Upper lobe of right lung (tissue), 1 donor: Measurements from ENCODE around the gene PSME1. TPM values are rescaled to one million over a fixed set of nuclear protein-coding genes. Genes with fewer than 3 reads are reported as not detected.

Experiments used
- ATAC-seq: fragments of 200-7000 bp; cut with Tn5 transposase; one replicate; pipeline ENCODE4 v1.9.1; 2020; ENCODE audit warnings: mild to moderate bottlenecking, moderate library complexity
- DNase-seq: peaks from one replicate; pipeline ENCODE4 v3.0.0-alpha.2; 2020
- H3K27ac ChIP-seq: fragments of 200-600 bp; one replicate; pipeline ENCODE4 v1.8.0; 2022
- H3K27me3 ChIP-seq: fragments of 200-600 bp; one replicate; pipeline ENCODE4 v1.8.0; 2022; ENCODE audit warnings: mild to moderate bottlenecking
- H3K36me3 ChIP-seq: fragments of 200-600 bp; one replicate; pipeline ENCODE4 v1.8.0; 2022
- H3K4me1 ChIP-seq: fragments of 200-600 bp; one replicate; pipeline ENCODE4 v1.8.0; 2022
- H3K4me3 ChIP-seq: fragments of 200-600 bp; one replicate; pipeline ENCODE4 v1.8.0; 2022; ENCODE audit warnings: mild to moderate bottlenecking
- H3K9me3 ChIP-seq: fragments of 200-600 bp; one replicate; pipeline ENCODE4 v1.8.0; 2022
- CTCF ChIP-seq: fragments of 200-600 bp; IDR thresholded peaks from one replicate; pipeline ENCODE4 v1.8.0; 2022; ENCODE audit warnings: antibody characterized with exemption
- intact Hi-C: fragments of 100-400 bp; cut with DNase I; formaldehyde crosslinking; loops from one replicate; pipeline ENCODE4 v1.11.0; 2022
- total RNA-seq: library from RNA; stranded (reverse); fragmentation: NEBNext Ultra II Directional; extraction: Animal tissue kit (Norgen Biotek cat#: 25700); gene quantifications from one replicate; pipeline ENCODE4 v1.2.1, GENCODE V29; 2021
- donor health status: DM: no; HTN: yes; CAD: no; lungs with severe emphysema.

Gene PSME1
- total RNA-seq, 1 donor from 2014 or later = 171 TPM

GRCh38 chr14:24110060-24110459, 25.9 kb upstream of the PSME1 start:
- Histone ChIP-seq H3K27me3 (no peaks in the 10 kb centered on the region), H3K36me3 (no peaks in the 10 kb centered on the region), H3K4me3 (no peak overlapping the region), H3K4me1 (peaks cover 10% of the 10 kb centered on the region), H3K9me3 (no peaks in the 10 kb centered on the region), H3K27ac (peak overlapping the region; percentile 69)
- ATAC-seq (no peak), DNase-seq (no peak)
- intact Hi-C loops = no loop called here
- no peak for TF ChIP-seq CTCF

- no peak for ATAC-seq
- Histone ChIP-seq H3K27ac (no peak overlapping the region), H3K27me3 (no peaks in the 10 kb centered on the region), H3K9me3 (no peaks in the 10 kb centered on the region), H3K4me3 (no peak overlapping the region), H3K4me1 (peaks cover 12% of the 10 kb centered on the region), H3K36me3 (no peaks in the 10 kb centered on the region)
- no peak for DNase-seq
- intact Hi-C loops = no loop called here
- no peak for TF ChIP-seq CTCF
Measured at GRCh38 chr14:24110523-24110922, 25.5 kb upstream of the PSME1 start.

GRCh38 chr14:24113379-24113800, 22.6 kb upstream of the PSME1 start:
- intact Hi-C loops = no loop called here
- ATAC-seq = no peak
- H3K27me3 ChIP-seq = no peaks in the 10 kb centered on the region
- no peak for TF ChIP-seq CTCF
- peaks cover 24% of the 10 kb centered on the region for H3K4me1 ChIP-seq
- H3K27ac ChIP-seq = peak overlapping the region; percentile 99
- H3K9me3 ChIP-seq = no peaks in the 10 kb centered on the region
- H3K4me3 ChIP-seq = peak overlapping the region; percentile 73
- peaks cover 19% of the 10 kb centered on the region for H3K36me3 ChIP-seq
- DNase-seq = no peak

- no peaks in the 10 kb centered on the region for H3K27me3 ChIP-seq
- H3K9me3 ChIP-seq = no peaks in the 10 kb centered on the region
- peaks cover 25% of the 10 kb centered on the region for H3K36me3 ChIP-seq
- H3K4me3 ChIP-seq = peak overlapping the region; percentile 73
- H3K4me1 ChIP-seq = peaks cover 18% of the 10 kb centered on the region
- intact Hi-C loops = no loop called here
- DNase-seq (peak; percentile 95), ATAC-seq (peak; percentile 67)
- peak overlapping the region; percentile 99 for H3K27ac ChIP-seq
- no peak for TF ChIP-seq CTCF
Measured at GRCh38 chr14:24113801-24114531, 22.0 kb upstream of the PSME1 start.

- Histone ChIP-seq H3K27me3 (no peaks in the 10 kb centered on the region), H3K4me3 (peak within 1 kb of the TSS; percentile 73), H3K36me3 (peaks cover 33% of the 10 kb centered on the region), H3K27ac (peak within 1 kb of the TSS; percentile 99), H3K9me3 (no peaks in the 10 kb centered on the region), H3K4me1 (peaks cover 15% of the 10 kb centered on the region)
- ATAC-seq = peak; percentile 93
- peak; percentile 99 for DNase-seq
- intact Hi-C loops = no loop called here
- TF ChIP-seq CTCF = no peak
Measured at GRCh38 chr14:24114532-24115421, 21.2 kb upstream of the PSME1 start, which contains the start of the genes DCAF11 and NRL. TSS of gene DCAF11 (plus strand) at chr14:24114777. CDS start at chr14:24115595, 818 bp downstream. TSS of gene NRL (minus strand) at chr14:24114949. CDS start at chr14:24082848, 32,101 bp downstream.
